Common myeloid progenitor, CD34-positive (primary cell): ENCODE results near the gene BTBD16.
A peak's percentile ranks its signal among the peaks of the same experiment; 100 is the strongest.

ENCODE experiments used
- CTCF ChIA-PET: fragments of 350-600 bp; sonication (Branson Sonifier 250); formaldehyde crosslinking; loops from one replicate; lab custom pipeline; 2021; ENCODE audit warnings: antibody characterized with exemption; lab: Charles Lee
- POLR2A ChIA-PET: fragments of 350-600 bp; sonication (Branson Sonifier 250); formaldehyde crosslinking; loops from one replicate; lab custom pipeline; 2021; ENCODE audit warnings: antibody characterized with exemption; lab: Charles Lee
- DNase-seq, 3 donors: peaks; one replicate each; pipeline versions ENCODE4 v3.0.0 to v3.0.0-alpha.2; 2013
- H3K27ac ChIP-seq, 2 experiments: 1 replicate in 1 of 2; 2 replicates in 1 of 2; pipeline ENCODE4 v1.7.0; 2013; ENCODE audit warnings: inconsistent platforms in 2 of 2, low read length in 2 of 2, mild to moderate bottlenecking in 2 of 2, low read depth in 1 of 2, moderate library complexity in 1 of 2; ENCODE audit not compliant: severe bottlenecking in 2 of 2, insufficient read depth in 1 of 2, poor library complexity in 1 of 2
- H3K27me3 ChIP-seq, 5 experiments: replicated peaks in 2 of 5; 1 replicate in 3 of 5; 2 replicates in 2 of 5; pipeline versions ENCODE4 v1.6.1 to v1.7.0; 2013; ENCODE audit warnings: low read length in 4 of 5, mild to moderate bottlenecking in 2 of 5, moderate library complexity in 2 of 5, inconsistent platforms in 1 of 5; ENCODE audit not compliant: insufficient read depth in 5 of 5, control insufficient read depth in 4 of 5
- H3K36me3 ChIP-seq, 4 experiments: 1 replicate in 2 of 4; 2 replicates in 2 of 4; pipeline versions ENCODE4 v1.6.1 to v1.7.0; 2013; ENCODE audit warnings: low read length in 3 of 4, control low read depth in 1 of 4, mild to moderate bottlenecking in 1 of 4; ENCODE audit not compliant: control insufficient read depth in 4 of 4, insufficient read depth in 4 of 4
- H3K4me1 ChIP-seq, 4 experiments: 1 replicate in 3 of 4; 2 replicates in 1 of 4; pipeline versions ENCODE4 v1.6.1 to v1.7.1; 2013; ENCODE audit warnings: low read length in 3 of 4, mild to moderate bottlenecking in 3 of 4, control low read depth in 1 of 4, inconsistent platforms in 1 of 4, moderate library complexity in 1 of 4; ENCODE audit not compliant: control insufficient read depth in 4 of 4, insufficient read depth in 4 of 4; ENCODE audit errors: control extremely low read depth in 1 of 4
- H3K4me3 ChIP-seq, 7 experiments: 1 replicate in 4 of 7; 2 replicates in 3 of 7; pipeline versions ENCODE4 v1.5.1 to v1.7.0; 2013; ENCODE audit warnings: mild to moderate bottlenecking in 7 of 7, low read length in 6 of 7, moderate library complexity in 6 of 7, inconsistent platforms in 2 of 7, low read depth in 2 of 7, control low read depth in 1 of 7; ENCODE audit not compliant: insufficient read depth in 4 of 7, control insufficient read depth in 1 of 7; ENCODE audit errors: extremely low read depth in 1 of 7
- H3K9me3 ChIP-seq, 5 experiments: 1 replicate in 4 of 5; 2 replicates in 1 of 5; pipeline versions ENCODE4 v1.6.1 to v1.7.1; 2013; ENCODE audit warnings: low read length in 4 of 5, mild to moderate bottlenecking in 2 of 5, inconsistent platforms in 1 of 5, low read depth in 1 of 5, moderate library complexity in 1 of 5; ENCODE audit not compliant: control insufficient read depth in 4 of 5, insufficient read depth in 2 of 5; ENCODE audit errors: control extremely low read depth in 1 of 5
- WGBS: methylation state at CpG from one replicate; pipeline ENCODE4 v1.1.5; 2013; ENCODE audit not compliant: insufficient coverage; 5-methylcytosine and 5-hydroxymethylcytosine counted together

Gene BTBD16

DNA sequence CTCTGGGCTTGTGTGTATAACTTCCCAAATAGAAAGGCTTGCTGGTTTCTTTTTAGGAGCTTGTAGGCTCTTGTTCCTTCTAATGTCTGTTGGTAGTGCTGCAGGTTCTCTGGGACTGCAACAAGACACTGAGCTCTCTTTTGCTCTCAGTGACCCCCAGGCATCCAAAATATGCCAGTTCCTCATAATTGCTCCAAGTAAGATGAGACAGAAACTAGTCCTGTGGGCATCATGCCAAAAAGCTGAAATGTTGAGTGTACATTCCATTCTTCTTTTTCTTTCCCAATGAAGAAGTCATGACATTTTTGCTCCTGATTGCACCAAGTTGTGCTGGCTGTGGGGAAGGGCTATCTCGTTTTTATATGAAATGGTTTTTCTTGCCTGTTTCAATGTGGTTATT lies 7.1 kb upstream of the BTBD16 start:
- H3K9me3 ChIP-seq: peaks cover 0 to 5% (median 0%) of the 10 kb centered on the region in 5 experiments
- peaks cover 0 to 2% (median 0%) of the 10 kb centered on the region in 5 experiments for H3K27me3 ChIP-seq
- CTCF ChIA-PET: interaction anchor here (0.7 kb wide), 1 partner anchor 118 kb away, joined by 3 read pairs; no protein-coding TSS in a partner anchor
- H3K4me3 ChIP-seq: no peak overlapping the region
- POLR2A ChIA-PET: no interaction called here
- WGBS: 100% methylated on average over 1 of the region's 1 CpG
- DNase-seq: no peak
- no peak overlapping the region for H3K27ac ChIP-seq
- no peaks in the 10 kb centered on the region for H3K4me1 ChIP-seq
- no peaks in the 10 kb centered on the region for H3K36me3 ChIP-seq

- no CpG with 5 or more reads among the region's 1 CpG for WGBS
- no peak overlapping the region for H3K4me3 ChIP-seq
These were observed 6.7 kb upstream of the BTBD16 start for GRCh38 chr10:122264436-122264835.

GRCh38 chr10:122264931-122265330 lies 6.2 kb upstream of the BTBD16 start:
- H3K9me3 ChIP-seq: peaks cover 0 to 5% (median 0%) of the 10 kb centered on the region in 5 experiments
- H3K27me3 ChIP-seq: peaks cover 0 to under 1% (median 0%) of the 10 kb centered on the region in 5 experiments
- no peaks in the 10 kb centered on the region for H3K36me3 ChIP-seq
- ChIA-PET CTCF (no interaction called here), POLR2A (no interaction called here)
- DNase-seq: no peak
- H3K27ac ChIP-seq: no peak overlapping the region
- WGBS: 98% methylated on average over 8 of the region's 8 CpGs
- H3K4me3 ChIP-seq: no peak overlapping the region
- no peaks in the 10 kb centered on the region for H3K4me1 ChIP-seq

More at GRCh38 chr10:122264436-122264835, 6.7 kb upstream of the BTBD16 start:
- H3K36me3 ChIP-seq: no peaks in the 10 kb centered on the region
- H3K27me3 ChIP-seq: peaks cover 0 to 2% (median 0%) of the 10 kb centered on the region in 5 experiments
- peaks cover 0 to 5% (median 0%) of the 10 kb centered on the region in 5 experiments for H3K9me3 ChIP-seq
- no peaks in the 10 kb centered on the region for H3K4me1 ChIP-seq
- ChIA-PET POLR2A (no interaction called here), CTCF (no interaction called here)
- DNase-seq: no peak
- no peak overlapping the region for H3K27ac ChIP-seq

- H3K4me1 ChIP-seq: no peaks in the 10 kb centered on the region
- no peak overlapping the region for H3K4me3 ChIP-seq
- CTCF ChIA-PET: interaction anchor here (0.5 kb wide), 1 partner anchor 174 kb away, joined by 3 read pairs; no protein-coding TSS in a partner anchor
- no peak for DNase-seq
- no peak overlapping the region for H3K27ac ChIP-seq
- no peaks in the 10 kb centered on the region for H3K36me3 ChIP-seq
- H3K9me3 ChIP-seq: peaks cover 0 to 4% (median 0%) of the 10 kb centered on the region in 5 experiments
- POLR2A ChIA-PET: no interaction called here
- no peaks in the 10 kb centered on the region for H3K27me3 ChIP-seq
- 88% methylated on average over 5 of the region's 6 CpGs for WGBS
These were observed 5.2 kb upstream of the BTBD16 start for GRCh38 chr10:122265896-122266295.

DNA sequence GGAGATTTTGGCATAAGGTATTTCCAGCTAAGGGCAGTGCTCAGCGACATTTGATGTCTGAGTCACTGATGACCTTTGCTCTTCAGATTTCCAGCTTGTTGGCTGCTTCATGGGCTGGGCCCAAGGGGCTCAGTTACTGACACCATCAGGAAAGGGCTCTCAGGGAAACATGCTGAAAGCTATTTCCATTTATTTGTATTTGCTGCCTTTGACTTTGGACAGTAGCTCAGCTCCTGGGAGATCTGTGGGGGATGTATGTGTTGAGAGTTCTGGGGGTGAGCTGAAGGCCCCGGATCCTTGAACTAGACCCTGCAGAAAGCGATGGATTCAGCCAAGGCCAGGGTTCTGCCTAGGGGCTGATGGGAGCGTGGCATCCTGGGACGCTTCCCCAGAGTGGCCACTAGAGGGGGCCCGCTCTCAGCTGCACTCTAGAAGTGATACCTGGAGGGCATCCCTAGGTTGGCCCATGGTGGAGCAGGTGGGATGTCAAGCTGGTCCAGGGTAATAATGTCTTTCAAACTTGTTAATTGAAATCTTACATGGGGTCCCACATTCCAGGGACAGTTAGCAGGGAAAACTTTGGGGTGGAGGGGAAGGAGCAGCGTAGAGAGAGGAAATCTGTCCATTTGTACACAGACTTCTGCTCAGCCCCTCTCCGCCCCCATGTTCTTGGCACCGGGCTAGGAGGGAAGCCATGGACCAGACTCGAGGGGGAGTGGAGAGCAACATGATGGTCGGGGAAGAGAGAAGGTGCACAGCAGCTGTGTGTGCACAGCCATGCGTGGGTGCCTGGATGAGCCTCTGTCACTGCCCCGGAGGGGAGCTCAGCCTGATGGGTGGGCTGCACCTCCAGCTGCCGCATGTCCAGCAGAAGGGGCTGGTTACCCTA lies 3.0 kb upstream of the BTBD16 start:
- Histone ChIP-seq H3K27me3 (peaks cover 0 to 2% (median 0%) of the 10 kb centered on the region in 5 experiments), H3K9me3 (no peaks in the 10 kb centered on the region), H3K4me1 (no peaks in the 10 kb centered on the region), H3K27ac (no peak overlapping the region), H3K36me3 (no peaks in the 10 kb centered on the region), H3K4me3 (no peak overlapping the region)
- WGBS: 58% methylated on average over 14 of the region's 14 CpGs
- CTCF ChIA-PET: interaction anchor here (0.7 to 3.0 kb wide), 10 partner anchors 10 to 298 kb away, joined by 3 to 10 read pairs (median 3); no protein-coding TSS in a partner anchor
- POLR2A ChIA-PET: interaction anchor here (0.7 kb wide), 1 partner anchor 166 kb away, joined by 3 read pairs; no protein-coding TSS in a partner anchor
- peak; percentile 12 to 43 (median 33) for DNase-seq

DNA sequence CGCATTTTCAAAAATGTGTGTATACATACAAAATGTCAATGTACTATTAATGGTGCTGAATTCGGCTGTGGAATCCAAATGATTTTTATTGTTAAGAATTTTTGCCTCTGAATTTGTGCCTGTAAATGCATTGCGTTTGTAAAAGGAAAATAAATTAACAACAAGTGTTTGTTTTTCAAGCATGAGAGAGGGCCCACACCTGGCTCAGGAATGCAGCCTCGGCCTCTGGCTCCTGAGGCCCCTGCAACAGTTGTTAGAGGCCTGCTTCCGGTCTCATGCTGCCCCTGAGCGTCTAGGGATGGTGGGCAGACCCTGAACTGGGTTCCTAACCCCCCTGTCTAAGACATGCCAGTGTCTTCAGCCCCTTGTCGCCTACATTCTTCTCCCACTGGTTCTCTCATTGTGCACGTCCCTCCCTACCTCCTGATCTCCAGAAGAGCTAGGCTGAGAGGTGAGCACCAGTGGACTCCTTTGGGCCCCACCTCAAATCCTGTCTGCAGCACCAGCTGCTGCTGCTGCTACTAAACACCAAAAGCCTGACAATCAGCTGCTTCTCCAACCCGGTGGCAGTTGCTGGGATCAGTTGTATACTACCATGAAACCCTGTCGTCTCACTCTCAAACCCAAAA lies 1.9 kb upstream of the BTBD16 start:
- H3K4me1 ChIP-seq: no peaks in the 10 kb centered on the region
- H3K36me3 ChIP-seq: no peaks in the 10 kb centered on the region
- no peaks in the 10 kb centered on the region for H3K9me3 ChIP-seq
- ChIA-PET CTCF (interaction anchor here (1.0 to 3.0 kb wide), 5 partner anchors 18 to 166 kb away, joined by 3 to 9 read pairs (median 3); no protein-coding TSS in a partner anchor), POLR2A (no interaction called here)
- WGBS: 92% methylated on average over 8 of the region's 10 CpGs
- no peak for DNase-seq
- H3K27me3 ChIP-seq: peaks cover 0 to 5% (median under 1%) of the 10 kb centered on the region in 5 experiments
- no peak overlapping the region for H3K27ac ChIP-seq
- H3K4me3 ChIP-seq: no peak overlapping the region
